ENCODE results near the gene EZH2. TPM values are rescaled to one million over a fixed set of nuclear protein-coding genes. Genes with fewer than 3 reads are reported as not detected.

The EZH2 gene
- total and polyA plus RNA-seq, 2 donors from 2014 or later = 1.6 to 4.7 TPM

DNA sequence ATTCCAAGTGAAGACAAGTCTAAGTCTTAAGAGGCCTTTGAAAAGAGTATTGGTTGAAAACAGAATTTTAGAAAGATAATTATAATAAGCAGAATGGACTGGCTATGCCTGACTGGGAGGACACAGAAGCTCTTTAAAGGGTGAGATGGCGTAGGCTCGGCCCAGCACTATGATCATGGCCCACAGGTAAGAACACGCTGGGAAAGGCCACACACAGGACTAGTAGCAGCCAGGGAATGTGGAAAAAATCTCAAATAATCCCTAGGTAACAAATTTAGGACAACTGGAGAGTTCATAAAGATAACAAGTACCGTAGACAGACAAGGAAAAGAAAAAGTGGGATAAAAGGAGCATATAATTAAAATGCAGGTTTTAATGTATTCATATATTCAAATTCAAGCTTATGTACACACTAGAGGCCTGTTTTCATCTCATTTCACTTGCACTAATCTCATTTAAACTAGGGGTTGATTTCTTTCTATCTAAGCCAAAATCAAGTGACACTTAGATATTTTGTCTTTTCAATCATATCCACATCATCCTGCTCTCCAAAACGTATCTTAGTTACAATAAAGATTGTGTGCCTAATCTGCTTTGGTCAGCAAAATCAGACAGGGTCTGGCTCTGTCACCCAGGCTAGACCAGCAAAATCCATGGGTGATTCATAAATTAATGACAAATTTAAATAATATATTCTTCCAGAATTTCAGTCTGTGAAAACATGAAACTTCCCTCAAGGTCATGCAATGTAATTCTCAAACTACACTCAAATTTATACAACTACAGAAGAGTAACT is 53.0 kb downstream of the EZH2 start:
- intact Hi-C loops (cut with DNase I) = no loop called here
- FAIRE-seq = no peak

DNA sequence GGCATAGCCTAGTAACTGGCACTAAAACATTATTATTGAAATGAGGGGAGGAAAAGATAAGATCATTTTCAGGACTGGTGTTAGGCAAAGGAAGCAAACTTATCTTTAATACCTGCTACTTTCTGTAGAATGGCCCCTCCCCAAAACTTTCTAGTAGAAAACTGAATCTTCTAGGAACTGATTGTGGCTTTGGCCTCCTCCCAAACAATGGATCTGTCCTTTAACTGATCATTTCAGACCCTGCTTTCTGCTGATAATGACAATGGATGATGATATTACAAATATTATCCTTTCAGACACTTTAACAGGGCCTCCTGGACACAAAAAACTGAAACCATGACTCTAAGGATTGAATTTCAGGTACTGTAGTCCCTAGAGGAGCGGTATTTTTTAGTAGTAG is 55.1 kb downstream of the EZH2 start:
- DNase-seq (no peak), FAIRE-seq (no peak)
- no peak overlapping the region for H3K27ac ChIP-seq (ENCODE audit: low read depth in 2 of 2, low read length in 2 of 2)
- no peak overlapping the region for H3K4me3 ChIP-seq (ENCODE audit: low read length in 3 of 3)
- intact Hi-C loops (cut with DNase I) = no loop called here
- no peaks in the 10 kb centered on the region for H3K27me3 ChIP-seq (ENCODE audit: control insufficient read depth, insufficient read depth, low read length)
- TF ChIP-seq CTCF (IDR thresholded peaks at IDR 0.05; ENCODE audit: borderline replicate concordance, extremely low read depth, insufficient read depth) = no peak
- no peaks in the 10 kb centered on the region for H3K36me3 ChIP-seq (ENCODE audit: control insufficient read depth in 2 of 3, insufficient read depth in 3 of 3, low read length in 3 of 3)
- H3K9me3 ChIP-seq (ENCODE audit: control insufficient read depth in 2 of 3, insufficient read depth in 1 of 3, low read length in 3 of 3) = no peaks in the 10 kb centered on the region
- no peaks in the 10 kb centered on the region for H3K4me1 ChIP-seq (ENCODE audit: control insufficient read depth in 2 of 3, insufficient read depth in 2 of 3, low read depth in 1 of 3, low read length in 3 of 3)
- no peak overlapping the region for H3K9ac ChIP-seq (ENCODE audit: low read length in 3 of 3)

More for the DNA sequence above, 53.0 kb downstream of the EZH2 start:
- H3K4me1 ChIP-seq (ENCODE audit: control insufficient read depth in 2 of 3, insufficient read depth in 2 of 3, low read depth in 1 of 3, low read length in 3 of 3) = no peaks in the 10 kb centered on the region
- H3K9me3 ChIP-seq (ENCODE audit: control insufficient read depth in 2 of 3, insufficient read depth in 1 of 3, low read length in 3 of 3) = no peaks in the 10 kb centered on the region
- H3K27me3 ChIP-seq (ENCODE audit: control insufficient read depth, insufficient read depth, low read length) = no peaks in the 10 kb centered on the region
- no peak overlapping the region for H3K27ac ChIP-seq (ENCODE audit: low read depth in 2 of 2, low read length in 2 of 2)
- H3K36me3 ChIP-seq (ENCODE audit: control insufficient read depth in 2 of 3, insufficient read depth in 3 of 3, low read length in 3 of 3) = no peaks in the 10 kb centered on the region
- DNase-seq = no peak
- no peak for TF ChIP-seq CTCF (IDR thresholded peaks at IDR 0.05; ENCODE audit: borderline replicate concordance, extremely low read depth, insufficient read depth)
- no peak overlapping the region for H3K9ac ChIP-seq (ENCODE audit: low read length in 3 of 3)
- no peak overlapping the region for H3K4me3 ChIP-seq (ENCODE audit: low read length in 3 of 3)

DNA sequence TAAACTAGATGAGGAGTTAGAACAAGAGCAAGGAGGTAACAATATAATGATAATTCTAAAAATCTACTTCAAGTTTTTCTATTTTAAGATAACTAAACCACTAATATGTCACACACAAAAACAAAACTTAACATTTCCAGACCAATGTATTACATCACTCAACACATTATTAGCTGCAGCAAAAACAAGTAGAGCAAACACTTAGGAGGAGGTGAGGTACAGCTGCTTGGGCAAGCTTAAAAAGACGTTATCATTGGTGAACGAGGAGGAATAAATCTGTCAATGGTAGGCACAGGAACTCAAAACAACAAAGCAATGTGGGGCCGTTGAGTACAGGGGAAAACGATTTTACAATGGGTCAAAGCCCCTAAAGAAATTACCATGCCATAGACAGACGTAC is 58.8 kb downstream of the EZH2 start:
- no peak for DNase-seq
- no peaks in the 10 kb centered on the region for H3K36me3 ChIP-seq (ENCODE audit: control insufficient read depth in 2 of 3, insufficient read depth in 3 of 3, low read length in 3 of 3)
- no peaks in the 10 kb centered on the region for H3K4me1 ChIP-seq (ENCODE audit: control insufficient read depth in 2 of 3, insufficient read depth in 2 of 3, low read depth in 1 of 3, low read length in 3 of 3)
- no peak overlapping the region for H3K27ac ChIP-seq (ENCODE audit: low read depth in 2 of 2, low read length in 2 of 2)
- H3K4me3 ChIP-seq (ENCODE audit: low read length in 3 of 3) = no peak overlapping the region
- no peaks in the 10 kb centered on the region for H3K27me3 ChIP-seq (ENCODE audit: control insufficient read depth, insufficient read depth, low read length)
- H3K9me3 ChIP-seq (ENCODE audit: control insufficient read depth in 2 of 3, insufficient read depth in 1 of 3, low read length in 3 of 3) = no peaks in the 10 kb centered on the region
- no peak overlapping the region for H3K9ac ChIP-seq (ENCODE audit: low read length in 3 of 3)
- intact Hi-C loops (cut with DNase I) = no loop called here
- no peak for TF ChIP-seq CTCF (IDR thresholded peaks at IDR 0.05; ENCODE audit: borderline replicate concordance, extremely low read depth, insufficient read depth)
- FAIRE-seq = no peak
